AG09319 (cell line): ENCODE results near the gene ANO3.

Experiments used
- DNase-seq: peaks from one replicate; pipeline ENCODE4 v3.0.0-alpha.2; 2010; ENCODE audit warnings: low read depth; ENCODE audit errors: extremely low read depth
- CTCF ChIP-seq: IDR thresholded peaks from 2 replicates; pipeline ENCODE4 v1.5.1; 2011; ENCODE audit warnings: low read depth, mild to moderate bottlenecking, inconsistent platforms, low read length, moderate library complexity

ANO3 gene

DNA sequence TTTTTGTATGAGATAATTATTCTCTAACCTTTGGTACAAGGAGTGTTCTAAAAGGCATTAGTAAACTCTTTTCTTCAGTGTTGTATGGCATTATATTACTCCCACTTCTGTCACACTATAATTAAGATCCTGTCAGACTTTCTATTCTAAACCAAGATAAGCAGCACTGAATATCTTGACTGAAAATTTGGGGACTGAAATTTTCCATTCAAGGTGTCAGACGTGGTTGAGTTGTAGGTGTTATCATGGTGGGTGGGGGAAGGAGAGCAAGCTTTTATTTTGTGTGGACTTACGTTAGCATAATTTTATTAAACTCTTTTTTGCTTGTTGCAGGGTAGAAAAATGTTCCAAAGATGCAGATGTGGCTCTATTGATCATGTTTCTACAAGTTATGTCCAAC, 217.2 kb downstream of the ANO3 start:
- no peak for DNase-seq
- no peak for TF ChIP-seq CTCF

DNA sequence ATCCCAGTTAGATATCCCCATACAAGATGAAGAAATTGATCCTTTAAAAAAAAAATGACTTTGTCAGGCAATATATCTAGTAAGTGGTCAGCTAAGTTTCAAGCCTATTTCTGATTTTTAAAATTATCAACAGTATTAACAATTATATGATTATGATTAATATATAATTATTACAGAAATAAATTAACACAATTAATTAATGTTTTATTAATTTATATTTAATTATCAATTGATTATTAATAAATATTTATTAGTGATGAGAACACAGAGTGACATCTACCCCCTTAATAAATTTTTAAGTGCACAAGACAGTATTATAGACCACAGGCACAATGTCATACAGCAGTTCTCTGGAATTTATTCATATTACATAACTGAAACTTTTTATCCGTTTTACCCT, 218.1 kb downstream of the ANO3 start:
- no peak for DNase-seq
- no peak for TF ChIP-seq CTCF

- peak; percentile 8 for DNase-seq
These were observed 219.4 kb downstream of the ANO3 start for GRCh38 chr11:26551186-26551801.

DNA sequence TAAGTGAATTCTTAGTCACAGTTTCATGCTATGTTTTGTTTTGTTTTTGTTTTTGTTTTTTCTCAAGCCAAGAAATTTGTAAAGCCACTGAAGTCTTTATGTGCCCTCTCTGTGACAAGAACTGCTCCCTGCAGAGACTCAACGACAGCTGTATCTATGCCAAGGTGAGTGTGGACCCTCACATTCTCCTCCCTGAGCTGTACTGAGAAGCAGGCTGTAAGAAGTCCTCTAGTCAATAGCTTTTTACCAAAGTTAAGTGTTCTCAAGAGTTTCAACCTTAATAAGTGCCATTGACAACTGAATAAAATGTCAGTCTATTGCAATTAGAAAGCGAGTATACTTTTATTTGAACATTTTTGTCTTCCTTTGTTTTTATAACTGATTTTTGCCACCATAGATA, 221.3 kb downstream of the ANO3 start:
- no peak for DNase-seq

More at GRCh38 chr11:26551186-26551801, 219.4 kb downstream of the ANO3 start:
- TF ChIP-seq CTCF, result peak; percentile 65

GRCh38 chr11:26554455-26554854, 222.5 kb downstream of the ANO3 start:
- TF ChIP-seq CTCF, result no peak

More for the DNA sequence above, 221.3 kb downstream of the ANO3 start:
- no peak for TF ChIP-seq CTCF

GRCh38 chr11:26556582-26556981, 224.7 kb downstream of the ANO3 start:
- TF ChIP-seq CTCF, result no peak
- no peak for DNase-seq

More at GRCh38 chr11:26554455-26554854, 222.5 kb downstream of the ANO3 start:
- no peak for DNase-seq

DNA sequence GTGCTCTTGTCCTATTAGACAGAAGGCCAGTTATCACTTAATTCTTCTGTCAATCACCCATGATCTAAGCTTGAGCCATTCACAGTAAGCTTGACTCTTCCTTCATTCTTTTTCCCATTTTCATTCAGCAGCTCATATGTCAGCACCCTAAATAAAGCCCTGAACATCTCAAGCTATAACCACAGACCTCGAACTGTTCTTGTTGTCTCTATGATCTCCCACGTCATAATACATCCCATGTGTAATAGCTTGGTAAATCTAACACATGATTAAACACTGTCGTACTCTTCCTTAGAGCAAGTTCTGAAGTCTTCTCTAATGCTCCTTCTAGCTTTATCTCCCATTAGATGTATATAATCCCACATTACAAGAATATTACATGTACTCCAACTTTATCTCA, 225.7 kb downstream of the ANO3 start:
- DNase-seq, result no peak
- TF ChIP-seq CTCF, result no peak
